Adrenal gland (tissue), 12 donors: ENCODE measurements around the gene BAAT. TPM values are rescaled to one million over a fixed set of nuclear protein-coding genes. Genes with fewer than 3 reads are reported as not detected.

ENCODE experiments used
- DNase-seq, 7 donors: peaks; one replicate each; pipeline ENCODE4 v3.0.0-alpha.2; 2019 to 2020
- H3K27ac ChIP-seq, 5 donors: fragments of 200-600 bp; sonication (generic) in 4 of 5; 1 replicate in 3 of 5; 2 replicates in 2 of 5; pipeline versions ENCODE4 v1.5.1 to v1.8.0; 2016 to 2020; ENCODE audit warnings: mild to moderate bottlenecking in 1 of 5
- H3K27me3 ChIP-seq: fragments of 200-600 bp; 2 replicates; pipeline ENCODE4 v1.8.0; 2021
- H3K36me3 ChIP-seq, 2 donors: fragments of 200-600 bp; replicated peaks in 1 of 2; 1 replicate in 1 of 2; 2 replicates in 1 of 2; pipeline versions ENCODE4 v1.5.1 to v1.8.0; 2018 to 2022
- H3K4me1 ChIP-seq, 2 donors: fragments of 200-600 bp; replicated peaks in 1 of 2; 1 replicate in 1 of 2; 2 replicates in 1 of 2; pipeline versions ENCODE4 v1.5.1 to v1.8.0; 2018 to 2021
- H3K4me3 ChIP-seq, 4 donors: fragments of 200-600 bp; sonication (generic) in 3 of 4; one replicate each; pipeline ENCODE4 v1.5.1; 2016 to 2018
- H3K9me3 ChIP-seq, 3 donors: fragments of 200-600 bp; sonication (generic) in 1 of 3; replicated peaks in 1 of 3; 1 replicate in 2 of 3; 2 replicates in 1 of 3; pipeline versions ENCODE4 v1.5.1 to v1.8.0; 2016 to 2021
- CTCF ChIP-seq, 6 experiments: fragments of 450-650 bp in 4 of 6; fragments of 200-600 bp in 2 of 6; sonication (generic) in 1 of 6; IDR thresholded peaks; 1 replicate in 5 of 6; 2 replicates in 1 of 6; pipeline versions ENCODE4 v1.5.1 to v1.8.0; 2016 to 2021; ENCODE audit warnings: antibody characterized with exemption in 6 of 6, mild to moderate bottlenecking in 2 of 6, moderate library complexity in 1 of 6
- POLR2A ChIP-seq, 2 donors: fragments of 450-650 bp; IDR thresholded peaks; one replicate each; pipeline ENCODE4 v1.6.1; 2017; ENCODE audit warnings: antibody characterized with exemption in 2 of 2, mild to moderate bottlenecking in 2 of 2, moderate library complexity in 1 of 2
- WGBS, 4 donors: extraction: QIAGEN DNeasy Blood & Tissue Kit in 2 of 4; methylation state at CpG; one replicate each; pipeline versions ENCODE4 v1.1.5 to v1.1.7; 2013 to 2017; 5-methylcytosine and 5-hydroxymethylcytosine counted together
- intact Hi-C, 2 donors: fragments of 100-400 bp; cut with DNase I; formaldehyde crosslinking; loops; one replicate each; pipeline versions ENCODE4 v1.14.1 to v1.15.0; 2022 to 2023
- polyA plus RNA-seq, 3 donors: library from polyadenylated mRNA; stranded (reverse); fragments of 200-250 nt in 2 of 3; fragments of 350-450 nt in 1 of 3; fragmentation: Illumina TruSeq in 1 of 3; extraction: RNeasy Lipid Tissue Mini Kit (QIAGEN cat#74804) in 1 of 3; gene quantifications; one replicate each; pipeline ENCODE4 v1.2.3, GENCODE V29; 2013 to 2014
- total RNA-seq, 9 donors: library from RNA; depleted of rRNA in 4 of 9; stranded (reverse); fragments of >200 nt in 4 of 9; fragments of 120-200 nt in 1 of 9; fragmentation: NEBNext Ultra II Directional in 1 of 9; extraction: Animal tissue kit (Norgen Biotek cat#: 25700) in 1 of 9; gene quantifications; one replicate each; pipeline versions ENCODE4 v1.1.0 to v1.2.4, GENCODE V29; 2013 to 2023
- donor health status: healthy with polysubstance abuse.
- donor health status: Bipolar disorder and iron deficiency.
- donor health status: DM: yes; HTN: yes; CAD: no.
- donor health status: DM: no; HTN: no; CAD: no.
- donor health status: DM: no; HTN: no; CAD: no.
- donor health status: DM: yes; HTN: yes; CAD: no.

Gene BAAT
- total and polyA plus RNA-seq, 12 donors, result 0.07 to 0.55 (median 0.16) TPM; not detected in 5

DNA sequence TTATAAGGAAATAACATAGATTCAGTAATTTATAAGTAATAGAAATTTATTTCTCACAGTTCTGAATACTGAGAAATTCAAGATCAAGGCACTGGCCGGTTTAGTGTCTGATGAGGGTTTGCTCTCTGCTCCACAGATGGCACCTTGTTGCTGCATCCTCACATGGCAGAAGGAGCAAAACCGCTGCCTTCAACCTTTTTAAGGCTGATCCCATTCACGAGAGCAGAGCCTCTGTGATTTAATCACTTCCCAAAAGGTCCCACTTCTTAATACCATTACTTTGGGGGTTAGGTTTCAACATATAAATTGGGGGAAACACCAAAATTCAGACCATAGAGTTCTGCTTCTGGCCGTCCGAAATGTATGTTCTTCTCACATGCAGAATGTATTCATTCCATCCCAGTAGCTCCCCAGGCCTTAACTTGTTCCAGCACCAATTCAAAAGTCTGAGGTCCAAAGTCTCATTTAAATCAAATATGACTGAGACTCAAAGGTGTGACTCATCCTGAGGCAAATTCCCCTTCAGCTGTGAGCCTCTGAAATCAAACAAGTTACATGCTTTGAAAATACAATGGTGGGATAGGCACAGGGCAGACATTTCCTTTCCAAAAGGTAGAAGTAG lies 30.6 kb downstream of the BAAT start:
- WGBS, 4 donors, result 82 to 91% (median 84%) methylated on average over 5 of the region's 5 CpGs
- no peak overlapping the region for H3K27ac ChIP-seq

GRCh38 chr9:101353683-101354082 lies 31.1 kb downstream of the BAAT start:
- intact Hi-C loops, result no loop called here
- Histone ChIP-seq H3K27ac (no peak overlapping the region), H3K36me3 (no peaks in the 10 kb centered on the region), H3K9me3 (no peaks in the 10 kb centered on the region), H3K4me3 (no peak overlapping the region), H3K4me1 (no peaks in the 10 kb centered on the region), H3K27me3 (no peaks in the 10 kb centered on the region)
- TF ChIP-seq POLR2A (IDR thresholded peaks at IDR 0.05), result no peak
- TF ChIP-seq CTCF (IDR thresholded peaks at IDR 0.05), result no peak
- WGBS, 4 donors, result 81 to 89% (median 84%) methylated on average over 2 of the region's 2 CpGs
- DNase-seq, result no peak

More for the DNA sequence above, 30.6 kb downstream of the BAAT start:
- no peak for TF ChIP-seq POLR2A (IDR thresholded peaks at IDR 0.05)
- no peak for TF ChIP-seq CTCF (IDR thresholded peaks at IDR 0.05)
- DNase-seq, result no peak
- intact Hi-C loops, result no loop called here
- no peak overlapping the region for H3K4me3 ChIP-seq
- H3K4me1 ChIP-seq, result no peaks in the 10 kb centered on the region
- no peaks in the 10 kb centered on the region for H3K36me3 ChIP-seq
- no peaks in the 10 kb centered on the region for H3K27me3 ChIP-seq
- no peaks in the 10 kb centered on the region for H3K9me3 ChIP-seq

DNA sequence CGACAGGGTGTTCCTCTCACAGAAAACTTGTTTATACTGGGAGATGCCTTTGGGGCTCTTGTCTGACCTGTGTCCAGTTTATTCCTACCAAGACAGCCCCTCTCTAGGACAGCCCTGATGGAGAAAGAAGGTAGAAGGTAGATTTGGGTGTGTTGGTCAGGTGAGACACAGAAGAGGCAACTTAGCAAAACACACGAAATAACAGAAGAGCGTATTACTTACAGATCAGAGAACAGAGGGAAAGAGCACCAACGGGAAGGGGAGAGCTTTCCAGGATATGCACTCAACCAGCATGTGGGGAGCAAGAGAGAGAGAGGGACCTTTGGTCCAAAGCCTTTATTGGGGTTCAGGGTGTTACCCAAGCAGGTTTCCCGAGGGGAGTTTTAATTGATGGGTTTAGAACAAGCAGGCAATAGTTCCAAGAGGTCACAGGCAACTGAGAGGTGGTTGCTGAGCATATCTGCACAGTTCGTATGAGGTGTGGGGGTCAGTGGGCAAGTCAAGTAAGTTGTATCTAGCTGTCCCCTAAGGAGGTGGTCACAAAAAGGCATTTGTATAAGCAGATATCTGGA lies 31.8 kb downstream of the BAAT start:
- Histone ChIP-seq H3K4me3 (no peak overlapping the region), H3K4me1 (no peaks in the 10 kb centered on the region), H3K27me3 (no peaks in the 10 kb centered on the region), H3K36me3 (no peaks in the 10 kb centered on the region), H3K27ac (no peak overlapping the region), H3K9me3 (no peaks in the 10 kb centered on the region)
- no peak for DNase-seq
- 75 to 85% (median 80%) methylated on average over 6 of the region's 6 CpGs for WGBS, 4 donors
- TF ChIP-seq CTCF (IDR thresholded peaks at IDR 0.05) (no peak), POLR2A (IDR thresholded peaks at IDR 0.05) (no peak)
- intact Hi-C loops, result no loop called here

DNA sequence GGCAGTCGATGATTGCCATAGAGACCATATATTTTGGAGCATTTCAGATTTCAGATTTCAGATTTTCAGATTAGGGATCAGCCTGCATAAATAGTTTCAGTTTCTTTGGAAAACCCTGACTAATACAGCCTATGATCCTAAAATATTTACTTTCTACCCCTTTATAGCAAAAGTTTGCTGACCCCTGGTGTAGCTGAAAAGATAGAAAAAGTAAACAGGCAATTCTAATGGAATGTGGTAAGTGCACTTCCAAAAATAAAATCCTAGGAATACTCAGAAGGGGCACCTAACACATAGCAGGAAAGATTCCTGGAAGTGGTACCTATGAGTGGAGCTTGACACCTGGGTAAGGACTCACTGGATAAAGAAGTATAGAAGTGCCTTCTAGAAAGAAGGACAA lies 34.5 kb downstream of the BAAT start:
- Histone ChIP-seq H3K27me3 (no peaks in the 10 kb centered on the region), H3K4me3 (no peak overlapping the region), H3K27ac (no peak overlapping the region), H3K4me1 (no peaks in the 10 kb centered on the region), H3K9me3 (no peaks in the 10 kb centered on the region), H3K36me3 (no peaks in the 10 kb centered on the region)
- TF ChIP-seq CTCF (IDR thresholded peaks at IDR 0.05), result no peak
- no peak for TF ChIP-seq POLR2A (IDR thresholded peaks at IDR 0.05)
- DNase-seq, result no peak
- 87 to 98% (median 92%) methylated on average over 1 of the region's 1 CpG for WGBS, 4 donors
- intact Hi-C loops, result no loop called here
